H1 (cell line): Measurements from ENCODE around the gene PLCH2. TPM values are rescaled to one million over a fixed set of nuclear protein-coding genes. Genes with fewer than 3 reads are reported as not detected.
A peak's percentile ranks its signal among the peaks of the same experiment; 100 is the strongest.

Experiments
- CTCF ChIA-PET: fragments of 300-600 bp; sonication (Branson Sonifier 250); formaldehyde crosslinking; loops from one replicate; lab custom pipeline; 2021; ENCODE audit not compliant: partially characterized antibody; lab: Charles Lee
- POLR2A ChIA-PET: fragments of 300-600 bp; sonication (Branson Sonifier 250); formaldehyde crosslinking; loops from one replicate; lab custom pipeline; 2021; ENCODE audit warnings: inconsistent platforms; ENCODE audit not compliant: partially characterized antibody; lab: Charles Lee
- DNase-seq, 2 experiments: peaks; one replicate each; pipeline versions ENCODE4 v3.0.0 to v3.0.0-alpha.2; 2010 to 2022; ENCODE audit warnings: low spot score in 2 of 2, low read depth in 1 of 2, mixed read lengths in 1 of 2
- FAIRE-seq: peaks from 2 replicates; lab custom pipeline; 2011; peaks lifted over from hg19 to GRCh38; lab: Jason Lieb, UNC
- H2AFZ ChIP-seq: 2 replicates; pipeline ENCODE4 v1.8.1; 2012; ENCODE audit warnings: low read length, inconsistent platforms
- H2AK5ac ChIP-seq: 2 replicates; pipeline ENCODE4 v1.6.1; 2013; ENCODE audit warnings: low read depth, low read length
- H2BK120ac ChIP-seq: replicated peaks from 2 replicates; pipeline ENCODE3; 2013; ENCODE audit warnings: low read depth, low read length, inconsistent platforms
- H2BK12ac ChIP-seq: 2 replicates; pipeline ENCODE4 v1.6.1; 2013; ENCODE audit warnings: low read depth, low read length
- H2BK15ac ChIP-seq: 2 replicates; pipeline ENCODE4 v1.6.1; 2013; ENCODE audit warnings: low read length
- H2BK20ac ChIP-seq: 2 replicates; pipeline ENCODE4 v1.6.1; 2013; ENCODE audit warnings: low read length
- H2BK5ac ChIP-seq: 2 replicates; pipeline ENCODE4 v1.6.1; 2013; ENCODE audit warnings: low read depth, low read length
- H3K14ac ChIP-seq: 2 replicates; pipeline ENCODE4 v1.6.1; 2013; ENCODE audit warnings: inconsistent platforms; ENCODE audit not compliant: insufficient read length
- H3K18ac ChIP-seq: 2 replicates; pipeline ENCODE4 v1.6.1; 2013; ENCODE audit warnings: low read length; ENCODE audit errors: extremely low read depth
- H3K23ac ChIP-seq: 2 replicates; pipeline ENCODE4 v1.6.1; 2013; ENCODE audit warnings: inconsistent platforms; ENCODE audit not compliant: insufficient read length
- H3K23me2 ChIP-seq: 2 replicates; pipeline ENCODE4 v1.6.1; 2013; ENCODE audit warnings: low read depth, low read length
- H3K27ac ChIP-seq: 2 replicates; pipeline ENCODE4 v1.6.1; 2011; ENCODE audit warnings: low read depth, low read length, inconsistent platforms
- H3K27me3 ChIP-seq, 4 experiments: replicated peaks in 1 of 4; 1 replicate in 1 of 4; 2 replicates in 3 of 4; pipeline versions ENCODE4 v1.6.1 to v1.8.1; 2011 to 2013; ENCODE audit warnings: low read length in 3 of 4, mild to moderate bottlenecking in 3 of 4, inconsistent platforms in 2 of 4, mixed read lengths in 2 of 4, moderate library complexity in 1 of 4; ENCODE audit not compliant: control insufficient read depth in 3 of 4, insufficient read depth in 3 of 4; ENCODE audit errors: extremely low read depth in 1 of 4
- H3K36me3 ChIP-seq, 4 experiments: 2 replicates each; pipeline versions ENCODE4 v1.6.1 to v1.8.1; 2011 to 2013; ENCODE audit warnings: mild to moderate bottlenecking in 4 of 4, low read length in 3 of 4, moderate library complexity in 2 of 4, control low read depth in 1 of 4, inconsistent platforms in 1 of 4; ENCODE audit not compliant: insufficient read depth in 4 of 4, control insufficient read depth in 2 of 4
- H3K4ac ChIP-seq: replicated peaks from 2 replicates; pipeline ENCODE3; 2013; ENCODE audit warnings: low read length, low read depth, mixed read lengths, inconsistent platforms; ENCODE audit not compliant: insufficient read length
- H3K4me1 ChIP-seq, 4 experiments: replicated peaks in 1 of 4; 1 replicate in 1 of 4; 2 replicates in 3 of 4; pipeline versions ENCODE4 v1.6.1 to v1.8.1; 2011 to 2013; ENCODE audit warnings: low read length in 3 of 4, inconsistent platforms in 2 of 4, mixed read lengths in 1 of 4; ENCODE audit not compliant: insufficient read depth in 4 of 4, control insufficient read depth in 3 of 4
- H3K4me2 ChIP-seq, 2 experiments: 2 replicates each; pipeline versions ENCODE4 v1.6.1 to v1.8.1; 2011 to 2013; ENCODE audit warnings: low read depth in 2 of 2, low read length in 2 of 2, control low read depth in 1 of 2, inconsistent platforms in 1 of 2, mild to moderate bottlenecking in 1 of 2; ENCODE audit not compliant: insufficient read depth in 1 of 2
- H3K4me3 ChIP-seq, 4 experiments: fragments of 200-600, 300-600 bp in 1 of 4; sonication (generic), shearing (Covaris generic), sonication (Bioruptor Twin) in 1 of 4; 2 replicates each; pipeline versions ENCODE4 v1.5.1 to v1.8.1; 2011 to 2016; ENCODE audit warnings: low read length in 4 of 4, low read depth in 3 of 4, control low read depth in 2 of 4, inconsistent platforms in 2 of 4, mild to moderate bottlenecking in 2 of 4, mixed read lengths in 1 of 4, moderate library complexity in 1 of 4; ENCODE audit not compliant: insufficient read depth in 2 of 4; ENCODE audit errors: extremely low read depth in 1 of 4
- H3K56ac ChIP-seq: replicated peaks from 2 replicates; pipeline ENCODE3; 2013; ENCODE audit warnings: low read depth, mild to moderate bottlenecking, mixed read lengths, low read length, inconsistent platforms; ENCODE audit not compliant: insufficient read length
- H3K79me1 ChIP-seq: 2 replicates; pipeline ENCODE4 v1.6.1; 2013; ENCODE audit warnings: low read depth, low read length, control low read depth
- H3K79me2 ChIP-seq, 2 experiments: 2 replicates each; pipeline versions ENCODE4 v1.6.1 to v1.8.1; 2012 to 2013; ENCODE audit warnings: low read length in 2 of 2, mild to moderate bottlenecking in 2 of 2, inconsistent platforms in 1 of 2; ENCODE audit not compliant: insufficient read depth in 2 of 2, control insufficient read depth in 1 of 2
- H3K9ac ChIP-seq, 4 experiments: replicated peaks in 1 of 4; 1 replicate in 1 of 4; 2 replicates in 3 of 4; pipeline versions ENCODE4 v1.6.1 to v1.8.1; 2011 to 2013; ENCODE audit warnings: low read depth in 3 of 4, low read length in 3 of 4, control low read depth in 2 of 4, mild to moderate bottlenecking in 2 of 4, moderate library complexity in 2 of 4, inconsistent platforms in 1 of 4; ENCODE audit errors: extremely low read depth in 1 of 4
- H3K9me3 ChIP-seq, 2 experiments: 2 replicates each; pipeline versions ENCODE4 v1.6.1 to v1.8.1; 2012 to 2013; ENCODE audit warnings: mild to moderate bottlenecking in 2 of 2, moderate library complexity in 2 of 2, control low read depth in 1 of 2, inconsistent platforms in 1 of 2, low read depth in 1 of 2, low read length in 1 of 2, mixed read lengths in 1 of 2; ENCODE audit not compliant: insufficient read depth in 2 of 2
- H4K20me1 ChIP-seq, 2 experiments: replicated peaks in 1 of 2; 2 replicates each; pipeline versions ENCODE3 to v1.8.1; 2011 to 2013; ENCODE audit warnings: inconsistent platforms in 2 of 2, low read length in 2 of 2, mild to moderate bottlenecking in 1 of 2; ENCODE audit not compliant: insufficient read depth in 2 of 2, control insufficient read depth in 1 of 2
- H4K5ac ChIP-seq: 2 replicates; pipeline ENCODE4 v1.6.1; 2013; ENCODE audit warnings: low read length, low read depth, mixed read lengths, inconsistent platforms; ENCODE audit not compliant: insufficient read length
- H4K8ac ChIP-seq: 2 replicates; pipeline ENCODE4 v1.8.0; 2013; ENCODE audit warnings: mild to moderate bottlenecking, moderate library complexity, low read length, inconsistent platforms; ENCODE audit not compliant: insufficient read depth; ENCODE audit errors: extremely low read depth
- H4K91ac ChIP-seq: replicated peaks from 2 replicates; pipeline ENCODE3; 2013; ENCODE audit warnings: low read length, mixed read lengths, inconsistent platforms; ENCODE audit not compliant: insufficient read length
- ATF3 ChIP-seq: IDR thresholded peaks from 2 replicates; pipeline ENCODE4 v1.6.1; 2011; ENCODE audit warnings: low read depth, mild to moderate bottlenecking, low read length; ENCODE audit not compliant: insufficient read depth
- TCF12 ChIP-seq: IDR thresholded peaks from 2 replicates; pipeline ENCODE4 v1.6.1; 2011; ENCODE audit warnings: low read depth, mild to moderate bottlenecking, low read length
- WGBS, 2 experiments: shearing (Covaris generic) in 1 of 2; methylation state at CpG; one replicate each; pipeline versions ENCODE4 v1.1.6 to v1.1.7; 2013 to 2015; ENCODE audit warnings: low lambda C conversion rate in 2 of 2, mixed read lengths in 2 of 2, inconsistent platforms in 1 of 2, low coverage in 1 of 2, missing lambda C conversion rate in 1 of 2; ENCODE audit not compliant: insufficient replicate concordance in 2 of 2, insufficient coverage in 1 of 2, insufficient read length in 1 of 2; ENCODE audit errors: extremely low coverage in 1 of 2, missing lambda C conversion rate in 1 of 2; 5-methylcytosine and 5-hydroxymethylcytosine counted together
- polyA plus RNA-seq, 7 experiments: library from polyadenylated mRNA; depleted of rRNA in 3 of 7; stranded (reverse) in 5 of 7; unstranded in 2 of 7; fragments of >200 nt in 5 of 7; fragments of 200-250 nt in 2 of 7; gene quantifications; 1 replicate in 5 of 7; 2 replicates in 1 of 7; 4 replicates in 1 of 7; pipeline versions ENCODE4 v1.2.1 to v1.2.3, GENCODE V29; 2011 to 2013; ENCODE audit warnings: missing spikeins in 2 of 7, mixed read lengths in 2 of 7
- total RNA-seq: library from RNA; stranded (reverse); fragmentation: NEBNext Ultra II Directional; extraction: Animal tissue kit (Norgen Biotek cat#: 25700); gene quantifications from 2 replicates; pipeline ENCODE4 v1.2.1, GENCODE V29; 2021

The PLCH2 gene
- total and polyA plus RNA-seq, 2 of the 8 experiments (the other 6 are each of a cell fraction or from before 2014, with no cell fraction given) = 0.14 to 0.19 TPM

- H2BK120ac ChIP-seq = no peak overlapping the region
- no peak overlapping the region for H3K9ac ChIP-seq
- peak overlapping the region; percentile 3; the same call in 1 of the 2 replicates for H4K8ac ChIP-seq
- no peaks in the 10 kb centered on the region for H3K23me2 ChIP-seq
- H4K5ac ChIP-seq = no peak overlapping the region
- H3K4me3 ChIP-seq = no peak overlapping the region
- H4K20me1 ChIP-seq = peaks cover 0 to 1% of the 10 kb centered on the region in 2 experiments
- no peak overlapping the region for H3K4ac ChIP-seq
- H2BK12ac ChIP-seq = no peak overlapping the region
- H3K4me1 ChIP-seq = no peaks in the 10 kb centered on the region
- no peaks in the 10 kb centered on the region for H3K79me1 ChIP-seq
- H3K36me3 ChIP-seq = no peaks in the 10 kb centered on the region
- no peak overlapping the region for H3K14ac ChIP-seq
- no peak overlapping the region for H2BK15ac ChIP-seq
- H3K23ac ChIP-seq = no peak overlapping the region
- WGBS, 2 experiments = 91% methylated on average over 33 of the region's 34 CpGs; no CpG with 5 or more reads in 1 of the 2 experiments
- H3K9me3 ChIP-seq = peaks cover 8 to 14% of the 10 kb centered on the region in 2 experiments; a peak in 3 of 4 replicates
- no peak overlapping the region for H3K27ac ChIP-seq
- no peak overlapping the region for H2AK5ac ChIP-seq
- no peak for FAIRE-seq
- POLR2A ChIA-PET = no interaction called here
- no peaks in the 10 kb centered on the region for H3K79me2 ChIP-seq
- no peak for DNase-seq
- no peak overlapping the region for H3K4me2 ChIP-seq
- H4K91ac ChIP-seq = no peak overlapping the region
- no peak overlapping the region for H2BK5ac ChIP-seq
- no peak overlapping the region for H2BK20ac ChIP-seq
- TF ChIP-seq TCF12 (no peak), ATF3 (no peak)
- H3K56ac ChIP-seq = no peak overlapping the region
- no peak overlapping the region for H3K18ac ChIP-seq
- no peak overlapping the region for H2AFZ ChIP-seq
- CTCF ChIA-PET = interaction anchor here (0.6 to 2.0 kb wide), 5 partner anchors 8 to 985 kb away, joined by 3 to 4 read pairs (median 4); no protein-coding TSS in a partner anchor
- H3K27me3 ChIP-seq = no peaks in the 10 kb centered on the region; a peak in 2 of 7 replicates
These were observed 42.0 kb upstream of the PLCH2 start for GRCh38 chr1:2433936-2434655.
